Islet precursor cell (in vitro differentiated cells): ENCODE data around the gene FGF18.
A peak's percentile ranks its signal among the peaks of the same experiment; 100 is the strongest.
"Not testable (repeated sequence)": the region's sequence is repeated elsewhere in the genome, so short reads cannot be mapped to it uniquely, and the experiment has no call there.

Source experiments
- DNase-seq: peaks from one replicate; pipeline ENCODE4 v3.0.0-alpha.2; 2018

The FGF18 gene

GRCh38 chr5:171475596-171475995 lies 56.1 kb downstream of the FGF18 start:
- DNase-seq, result no peak

- no peak for DNase-seq
Observed at GRCh38 chr5:171476701-171477100, 57.3 kb downstream of the FGF18 start.

- DNase-seq, result no peak
Observed at GRCh38 chr5:171477101-171477500, 57.7 kb downstream of the FGF18 start.

GRCh38 chr5:171477666-171478065 lies 58.2 kb downstream of the FGF18 start:
- DNase-seq, result no peak

- no peak for DNase-seq
Observed at GRCh38 chr5:171478946-171479775, 59.7 kb downstream of the FGF18 start.

- DNase-seq, result no peak
Observed at GRCh38 chr5:171479776-171480125, 60.3 kb downstream of the FGF18 start.

- DNase-seq, result no peak
Observed at GRCh38 chr5:171480239-171480638, 60.8 kb downstream of the FGF18 start.

- no peak for DNase-seq
Observed at GRCh38 chr5:171481571-171482433, 62.4 kb downstream of the FGF18 start.

- no peak for DNase-seq
Observed at GRCh38 chr5:171482434-171482730, 62.9 kb downstream of the FGF18 start.

- no peak for DNase-seq
Observed at GRCh38 chr5:171483551-171484135, 64.2 kb downstream of the FGF18 start.

- no peak for DNase-seq
Observed at GRCh38 chr5:171484460-171484899, 65.0 kb downstream of the FGF18 start.

GRCh38 chr5:171485668-171486067 lies 66.2 kb downstream of the FGF18 start:
- no peak for DNase-seq

- DNase-seq, result no peak
Observed at GRCh38 chr5:171486613-171487012, 67.2 kb downstream of the FGF18 start.

GRCh38 chr5:171488876-171489275 lies 69.4 kb downstream of the FGF18 start:
- DNase-seq, result no peak

GRCh38 chr5:171492781-171493180 lies 73.3 kb downstream of the FGF18 start:
- no peak for DNase-seq

GRCh38 chr5:171493646-171494393 lies 74.4 kb downstream of the FGF18 start:
- no peak for DNase-seq

- DNase-seq, result peak; percentile 95
Observed at GRCh38 chr5:171494452-171495121, 75.1 kb downstream of the FGF18 start.

GRCh38 chr5:171495122-171495700 lies 75.8 kb downstream of the FGF18 start:
- DNase-seq, result no peak

- DNase-seq, result no peak
Observed at GRCh38 chr5:171496456-171496855, 77.0 kb downstream of the FGF18 start.

- DNase-seq, result not testable (repeated sequence)
Observed at GRCh38 chr5:171497494-171497893, 78.0 kb downstream of the FGF18 start.

- no peak for DNase-seq
Observed at GRCh38 chr5:171498166-171498565, 78.7 kb downstream of the FGF18 start.

GRCh38 chr5:171499611-171500010 lies 80.2 kb downstream of the FGF18 start:
- no peak for DNase-seq
